ENCODE measurements around the gene SLC35F1. TPM values are rescaled to one million over a fixed set of nuclear protein-coding genes. Genes with fewer than 3 reads are reported as not detected.

Gene SLC35F1
- total and polyA plus RNA-seq, 10 of the 15 experiments (the other 5 are each of a cell fraction or from before 2014, with no cell fraction given), result 0.01 TPM; not detected in 9

GRCh38 chr6:118324116-118324515 is 417.1 kb downstream of the SLC35F1 start (continued):
- TF ChIP-seq STAT3 (IDR thresholded peaks at IDR 0.05; ENCODE audit: low read depth, low read length), result no peak

- DNase-seq (ENCODE audit: low read depth, low spot score) (no peak), FAIRE-seq (no peak), ATAC-seq (no peak)
- H3K4me1 ChIP-seq (ENCODE audit: control insufficient read depth, insufficient read depth, low read length), result no peaks in the 10 kb centered on the region
- no peaks in the 10 kb centered on the region for H3K9me3 ChIP-seq (replicated peaks; ENCODE audit: control insufficient read depth, insufficient read depth, low read length)
- no peak overlapping the region for H3K4me2 ChIP-seq (ENCODE audit: control insufficient read depth, insufficient read depth)
- in situ Hi-C loops (cut with MboI), result no loop called here
- no peaks in the 10 kb centered on the region for H3K36me3 ChIP-seq (ENCODE audit: control insufficient read depth in 2 of 2, insufficient read depth in 2 of 2, low read length in 1 of 2)
- 21% methylated on average over 10 of the region's 10 CpGs for WGBS (ENCODE audit: insufficient coverage, insufficient replicate concordance, low lambda C conversion rate, missing lambda C conversion rate)
- RAD21 ChIA-PET (ENCODE audit: unreplicated experiment), result no interaction called here
- no peaks in the 10 kb centered on the region for H3K27me3 ChIP-seq (replicated peaks in 1 of 2; ENCODE audit: control insufficient read depth in 2 of 2, insufficient read depth in 2 of 2, low read length in 1 of 2)
- intact Hi-C loops (cut with micrococcal nuclease; ENCODE audit: unreplicated experiment), result no loop called here
- H3K4me3 ChIP-seq, result no peak overlapping the region
- SMC1A ChIA-PET (ENCODE audit: uncharacterized antibody, unreplicated experiment), result no interaction called here
- H3K9ac ChIP-seq (ENCODE audit: control insufficient read depth, insufficient read depth, low read length), result no peak overlapping the region
- CTCF ChIA-PET, result interaction anchor here (1.2 kb wide), 1 partner anchor 8 kb away, joined by 3 read pairs; no protein-coding TSS in a partner anchor
- POLR2A ChIA-PET, result no interaction called here
- H4K20me1 ChIP-seq (ENCODE audit: control insufficient read depth, insufficient read depth), result no peaks in the 10 kb centered on the region
- BruUV-seq (replicated peaks), result no TSS peak
- H3K27ac ChIP-seq (ENCODE audit: control insufficient read depth, insufficient read depth), result no peak overlapping the region
- no peaks in the 10 kb centered on the region for H3K79me2 ChIP-seq (ENCODE audit: control insufficient read depth, insufficient read depth, low read length)
- H2AFZ ChIP-seq (ENCODE audit: control insufficient read depth, low read depth, low read length), result no peak overlapping the region
- TF ChIP-seq CHD1 (IDR thresholded peaks at IDR 0.05; ENCODE audit: low read depth, low read length), result no peak
- no peak for TF ChIP-seq KAT2A (conservative IDR thresholded peaks at IDR 0.05; ENCODE audit: control insufficient read depth, low read depth, low read length)
- TF ChIP-seq CBX5 (IDR thresholded peaks at IDR 0.05; ENCODE audit: low read depth), result no peak
- TF ChIP-seq SREBF1 (IDR thresholded peaks at IDR 0.05; ENCODE audit: low read length), result no peak
- no peak for TF ChIP-seq NFXL1 (IDR thresholded peaks at IDR 0.05; ENCODE audit: borderline replicate concordance)
- TF ChIP-seq CTCF (IDR thresholded peaks at IDR 0.05 in 2 of 3, conservative IDR thresholded peaks at IDR 0.05 in 1 of 3; ENCODE audit: control insufficient read depth in 2 of 3, extremely low read depth in 1 of 3, insufficient read depth in 1 of 3, low read depth in 3 of 3, low read length in 3 of 3), result no peak
- TF ChIP-seq EZH2 (IDR thresholded peaks at IDR 0.05; ENCODE audit: borderline replicate concordance, control insufficient read depth, low read depth, low read length), result no peak
- TF ChIP-seq RB1 (IDR thresholded peaks at IDR 0.05; ENCODE audit: borderline replicate concordance), result no peak
- no peak for TF ChIP-seq ZNF274 (IDR thresholded peaks at IDR 0.05; ENCODE audit: insufficient read depth, insufficient read length)
- no peak for TF ChIP-seq ZBTB4 (CRISPR knock-in tag; IDR thresholded peaks at IDR 0.05)
- TF ChIP-seq NRF1 (conservative IDR thresholded peaks at IDR 0.05; ENCODE audit: low read depth, low read length), result no peak
- TF ChIP-seq BRCA1 (IDR thresholded peaks at IDR 0.05; ENCODE audit: low read depth, low read length), result no peak
- no peak for TF ChIP-seq ZZZ3 (IDR thresholded peaks at IDR 0.05; ENCODE audit: control insufficient read depth, insufficient read length, low read depth)
- TF ChIP-seq IRF5 (IDR thresholded peaks at IDR 0.05; ENCODE audit: borderline replicate concordance), result no peak
- TF ChIP-seq SIN3A (IDR thresholded peaks at IDR 0.05; ENCODE audit: low read depth, low read length), result no peak
- no peak for TF ChIP-seq CREB1 (IDR thresholded peaks at IDR 0.05; ENCODE audit: low read depth)
- TF ChIP-seq TAF1 (IDR thresholded peaks at IDR 0.05; ENCODE audit: borderline replicate concordance, low read depth, low read length), result no peak
Observed at GRCh38 chr6:118325220-118325860, 418.3 kb downstream of the SLC35F1 start.
